KG1 (cell line): Measurements from ENCODE around the gene ADGRG3.

Experiments
- DNase-seq: peaks from one replicate; lab custom pipeline; 2025; lab: John Stamatoyannopoulos, UW

The ADGRG3 gene

GRCh38 chr16:57668263-57668571, at the start of gene ADGRG3:
Gene ADGRG3 (plus strand): TSS chr16:57668306. CDS start chr16:57668348, 42 bp downstream.
- DNase-seq = no peak

- DNase-seq = no peak
Observed at GRCh38 chr16:57619133-57619605, 48.9 kb upstream of the ADGRG3 start.

GRCh38 chr16:57619606-57620334, 48.3 kb upstream of the ADGRG3 start:
- DNase-seq = no peak

GRCh38 chr16:57620335-57621231, 47.5 kb upstream of the ADGRG3 start:
- DNase-seq = no peak

GRCh38 chr16:57621521-57622271, 46.4 kb upstream of the ADGRG3 start:
- DNase-seq = no peak

GRCh38 chr16:57622361-57623250, 45.5 kb upstream of the ADGRG3 start:
- no peak for DNase-seq

GRCh38 chr16:57623251-57624043, 44.7 kb upstream of the ADGRG3 start:
- DNase-seq = no peak

- DNase-seq = no peak
Observed at GRCh38 chr16:57624044-57624688, 43.9 kb upstream of the ADGRG3 start.

- no peak for DNase-seq
Observed at GRCh38 chr16:57624806-57625500, 43.2 kb upstream of the ADGRG3 start.

- DNase-seq = no peak
Observed at GRCh38 chr16:57626420-57627170, 41.5 kb upstream of the ADGRG3 start.

- no peak for DNase-seq
Observed at GRCh38 chr16:57627184-57627871, 40.8 kb upstream of the ADGRG3 start.

GRCh38 chr16:57628008-57628781, 39.9 kb upstream of the ADGRG3 start, which contains the start of gene ADGRG1:
Gene ADGRG1 (plus strand): TSS chr16:57628630. CDS start chr16:57650288, 21,658 bp downstream.
- no peak for DNase-seq

- DNase-seq = no peak
Observed at GRCh38 chr16:57628783-57629293, 39.3 kb upstream of the ADGRG3 start.

GRCh38 chr16:57629516-57630406, 38.3 kb upstream of the ADGRG3 start:
- no peak for DNase-seq

- DNase-seq = no peak
Observed at GRCh38 chr16:57630407-57630797, 37.7 kb upstream of the ADGRG3 start.
